NCI-H345 treated with DMSO at 0.1 percent for 48 hours (cell line): ENCODE measurements around the gene DSE.

ENCODE experiments used
- DNase-seq: peaks from one replicate; lab custom pipeline; 2025; ENCODE audit not compliant: unreplicated experiment; lab: John Stamatoyannopoulos, UW

Gene DSE

DNA sequence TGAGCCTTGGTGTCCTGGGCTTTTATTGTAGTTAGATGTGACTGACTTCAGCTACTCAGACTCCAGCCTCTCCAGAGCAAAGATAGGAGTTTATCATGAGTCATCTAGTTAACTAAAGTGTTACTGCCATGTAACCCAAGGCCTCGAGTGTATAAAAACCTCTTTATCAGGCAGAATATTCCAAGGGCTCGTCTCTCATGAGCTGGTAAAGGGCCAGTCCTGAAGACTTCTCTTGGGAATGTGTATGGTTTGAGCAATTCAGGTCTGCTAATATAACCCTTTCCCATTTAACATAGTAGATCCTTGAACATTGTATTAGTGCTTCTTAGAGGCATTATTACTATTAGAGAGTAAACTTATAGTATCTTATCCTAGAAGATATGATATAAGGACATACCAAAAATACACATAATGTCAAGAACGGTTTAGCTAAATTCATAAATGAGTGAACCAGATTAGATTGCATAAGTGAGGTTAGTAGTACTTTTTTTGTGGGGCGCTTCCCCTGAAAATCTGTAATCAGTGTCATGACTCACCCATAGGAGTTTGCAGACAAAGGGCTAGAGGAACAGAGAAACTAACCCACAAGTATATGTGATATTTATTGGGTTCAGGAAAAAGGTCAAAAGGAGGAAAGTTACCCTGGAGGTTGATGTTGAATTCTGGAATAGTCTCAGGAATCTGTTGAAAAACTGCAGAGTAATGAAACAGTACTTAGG lies 16.0 kb downstream of the DSE start:
- DNase-seq: no peak

DNA sequence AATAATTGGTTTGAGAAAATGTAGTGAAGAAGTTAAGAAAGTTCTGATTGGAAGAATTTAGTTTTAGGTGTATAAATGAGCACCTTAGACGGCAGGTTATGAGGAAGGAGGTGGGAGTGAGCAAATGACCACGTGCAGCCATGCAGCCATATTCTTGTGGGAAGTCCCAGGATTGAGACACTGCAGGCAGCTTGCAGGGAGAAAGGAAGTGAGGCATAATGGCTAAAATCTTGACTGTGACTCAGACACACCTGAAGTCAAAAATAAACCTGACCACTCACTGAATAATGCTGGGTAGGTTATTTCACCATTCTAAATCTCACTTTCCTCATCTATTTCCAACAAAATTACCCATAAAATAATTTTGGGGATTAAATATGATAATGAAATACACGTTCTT lies 16.6 kb downstream of the DSE start:
- DNase-seq: no peak

- no peak for DNase-seq
These were observed 18.2 kb downstream of the DSE start for GRCh38 chr6:116388924-116389323.

GRCh38 chr6:116389357-116389756 lies 18.6 kb downstream of the DSE start:
- no peak for DNase-seq

GRCh38 chr6:116390581-116390980 lies 19.8 kb downstream of the DSE start:
- DNase-seq: no peak

DNA sequence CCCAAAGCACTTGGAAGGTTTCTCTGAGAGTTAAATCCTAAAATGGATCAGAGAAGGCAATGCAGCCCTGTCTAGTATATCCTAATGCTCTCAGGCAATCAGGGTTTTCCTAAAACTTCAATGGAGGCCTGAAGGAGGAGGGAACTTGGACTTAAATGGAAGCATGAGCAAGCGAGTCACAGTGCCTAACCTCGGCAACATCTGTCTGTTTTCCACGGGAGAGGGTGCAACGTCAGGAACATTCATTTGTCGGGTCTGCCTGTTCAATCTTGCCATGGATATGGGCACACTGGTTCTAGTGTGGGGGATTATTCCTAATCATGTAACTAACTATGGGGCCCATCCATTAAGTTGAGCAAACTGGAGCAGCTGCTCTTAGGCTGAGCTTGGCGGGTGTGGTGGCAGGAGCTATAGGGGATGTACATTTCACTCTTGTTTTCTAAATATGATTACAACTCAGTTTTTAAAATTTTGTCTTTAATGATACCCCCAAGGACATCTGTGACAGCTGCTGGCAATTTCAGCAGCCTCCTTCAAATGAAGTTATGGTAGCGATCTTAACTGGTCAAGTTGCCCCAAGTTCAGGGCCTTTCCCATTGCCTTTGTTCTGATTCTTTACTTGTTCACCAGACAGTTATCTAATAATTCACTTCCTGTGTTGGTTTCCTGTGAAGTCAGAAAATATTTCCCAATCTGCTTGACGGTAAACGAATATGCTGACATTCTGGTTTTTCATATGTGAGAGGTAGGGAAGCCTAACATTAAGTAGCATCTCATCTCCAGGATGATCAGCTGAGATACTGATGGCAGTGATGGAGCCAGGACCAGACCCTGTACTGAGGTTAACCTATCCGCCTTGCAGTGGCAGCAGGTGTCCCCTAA lies 21.6 kb downstream of the DSE start:
- no peak for DNase-seq

DNA sequence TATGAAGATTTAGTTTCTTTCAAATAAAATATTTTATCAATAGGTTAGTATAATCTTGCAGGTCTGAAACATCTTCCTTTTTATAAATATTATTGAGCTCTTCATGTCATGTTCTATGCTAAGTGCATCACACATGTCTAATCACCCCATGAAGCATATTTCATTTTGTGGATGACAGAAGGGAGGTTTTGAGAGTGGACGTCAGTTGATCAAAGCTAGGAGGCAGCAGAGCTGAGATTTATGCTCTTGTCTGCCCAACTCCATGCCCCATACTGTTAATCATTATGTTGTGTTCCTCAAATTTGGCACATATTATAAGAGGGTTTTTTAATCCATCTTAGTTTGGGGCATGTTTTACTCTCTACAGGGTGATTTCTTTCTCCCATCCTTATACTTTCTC lies 22.7 kb downstream of the DSE start:
- no peak for DNase-seq

DNA sequence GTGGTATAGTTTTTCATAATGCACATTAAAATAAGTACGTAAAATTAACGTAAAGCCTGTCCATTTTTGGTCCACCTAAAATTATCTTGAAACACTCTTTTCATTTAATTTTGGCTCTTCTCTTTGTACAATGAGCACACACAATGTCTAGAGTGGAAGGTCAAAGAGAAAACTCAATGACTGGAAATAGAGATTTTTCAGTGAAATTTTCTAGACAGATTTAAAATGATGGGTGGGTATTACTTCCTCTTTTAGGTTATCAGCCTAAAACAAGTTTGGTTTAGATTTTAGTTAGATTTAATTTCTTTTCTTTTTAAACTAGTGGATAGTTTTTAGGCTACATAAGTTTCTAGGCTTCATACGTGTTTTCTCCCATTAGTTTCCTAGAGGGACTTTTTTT lies 24.9 kb downstream of the DSE start:
- DNase-seq: no peak

- DNase-seq: no peak
These were observed 25.7 kb downstream of the DSE start for GRCh38 chr6:116396441-116396840.

DNA sequence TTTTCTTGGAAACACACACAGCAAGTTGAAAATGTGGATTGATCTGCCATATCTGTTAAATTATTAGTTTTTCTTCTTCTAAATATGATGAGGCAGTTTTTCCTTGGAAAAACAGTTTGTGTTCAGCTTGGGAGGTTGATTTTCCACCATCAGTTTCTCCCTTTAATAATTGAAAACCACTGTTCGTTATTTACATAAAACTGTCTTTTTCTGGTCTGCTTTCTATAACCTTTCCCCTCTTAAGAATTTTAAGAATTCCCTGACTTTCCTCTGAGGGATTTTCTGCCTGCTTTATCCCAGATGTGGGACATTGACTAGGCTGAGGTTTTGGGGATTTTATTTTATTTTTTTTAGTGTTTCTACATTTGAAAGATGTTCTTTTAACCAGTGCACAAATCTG lies 27.2 kb downstream of the DSE start:
- no peak for DNase-seq

DNA sequence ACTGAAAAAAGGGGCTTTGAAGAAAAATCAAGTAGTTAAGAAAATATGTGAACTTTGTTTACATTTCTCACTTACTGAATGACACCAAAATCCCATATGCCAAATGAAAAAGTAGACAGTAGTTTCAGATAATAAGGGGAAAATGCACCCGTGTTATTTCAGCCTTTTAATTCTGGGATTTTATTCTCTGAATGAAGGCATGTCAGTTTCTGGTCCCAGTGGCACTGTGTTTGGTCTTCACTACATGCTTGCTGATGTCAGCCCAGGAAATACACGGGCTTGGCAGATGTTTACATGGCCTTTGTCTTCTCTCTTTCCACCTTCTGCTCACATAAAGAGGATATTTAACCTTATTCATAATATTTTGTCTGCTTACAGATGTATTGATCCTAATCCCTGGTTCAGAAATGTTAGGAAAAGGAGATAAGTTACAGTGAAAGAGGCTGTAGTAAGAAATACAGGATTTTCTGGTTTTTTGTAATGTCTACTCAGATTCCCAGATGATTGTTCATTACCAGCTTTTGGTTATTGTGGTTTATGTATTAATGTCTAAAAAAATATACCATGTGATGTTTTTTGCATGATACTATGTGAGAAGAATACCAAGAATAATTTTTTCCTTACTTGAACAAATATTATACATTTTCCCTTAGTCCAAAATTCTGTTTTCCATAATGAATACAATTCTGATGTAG lies 27.7 kb downstream of the DSE start:
- no peak for DNase-seq

DNA sequence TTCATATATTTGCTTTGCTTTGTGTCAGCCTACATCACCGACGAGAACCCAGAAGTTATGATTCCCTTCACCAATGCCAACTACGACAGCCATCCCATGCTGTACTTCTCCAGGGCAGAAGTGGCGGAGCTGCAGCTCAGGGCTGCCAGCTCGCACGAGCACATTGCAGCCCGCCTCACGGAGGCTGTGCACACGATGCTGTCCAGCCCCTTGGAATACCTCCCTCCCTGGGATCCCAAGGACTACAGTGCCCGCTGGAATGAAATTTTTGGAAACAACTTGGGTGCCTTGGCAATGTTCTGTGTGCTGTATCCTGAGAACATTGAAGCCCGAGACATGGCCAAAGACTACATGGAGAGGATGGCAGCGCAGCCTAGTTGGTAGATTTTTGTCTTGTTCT lies 28.5 kb downstream of the DSE start:
- no peak for DNase-seq

- DNase-seq: no peak
These were observed 29.6 kb downstream of the DSE start for GRCh38 chr6:116400328-116400727.

DNA sequence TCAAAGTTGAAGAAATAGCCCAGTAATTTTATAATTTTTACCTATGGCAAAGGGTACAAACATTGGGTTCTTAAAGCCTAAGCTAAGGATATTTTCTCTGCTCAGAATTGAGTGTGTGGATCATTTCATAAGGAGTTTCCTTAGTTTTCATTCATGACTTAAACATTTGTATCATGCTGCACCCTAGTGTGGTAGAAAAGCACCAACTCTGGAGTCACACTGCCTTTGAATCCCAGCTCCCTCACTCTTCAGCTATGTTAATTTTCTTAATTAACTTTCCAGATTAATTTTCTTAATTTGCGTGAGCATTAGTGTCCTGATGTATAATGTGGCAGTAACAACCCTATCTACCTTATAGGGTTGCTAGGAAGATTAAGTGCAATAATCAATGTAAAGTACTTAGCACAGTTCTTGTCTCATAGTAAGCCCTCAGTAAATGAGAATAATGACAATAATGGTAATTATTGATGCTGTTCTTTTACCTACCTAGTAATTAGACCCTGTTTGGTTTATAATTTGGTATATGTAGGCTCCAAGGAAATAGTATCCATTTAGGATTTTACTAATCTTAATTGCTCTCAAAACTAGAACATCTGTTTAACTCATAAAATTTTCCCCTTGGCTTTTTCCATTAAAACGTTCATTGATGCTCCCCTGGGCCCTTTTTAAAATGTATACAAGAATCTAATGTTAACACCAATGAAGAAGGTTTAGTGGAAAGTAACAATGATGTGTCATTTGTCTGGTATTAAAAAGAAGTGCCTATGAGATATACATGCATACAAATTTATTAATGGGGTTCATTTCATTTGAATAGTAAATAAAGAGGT lies 31.6 kb downstream of the DSE start:
- no peak for DNase-seq

DNA sequence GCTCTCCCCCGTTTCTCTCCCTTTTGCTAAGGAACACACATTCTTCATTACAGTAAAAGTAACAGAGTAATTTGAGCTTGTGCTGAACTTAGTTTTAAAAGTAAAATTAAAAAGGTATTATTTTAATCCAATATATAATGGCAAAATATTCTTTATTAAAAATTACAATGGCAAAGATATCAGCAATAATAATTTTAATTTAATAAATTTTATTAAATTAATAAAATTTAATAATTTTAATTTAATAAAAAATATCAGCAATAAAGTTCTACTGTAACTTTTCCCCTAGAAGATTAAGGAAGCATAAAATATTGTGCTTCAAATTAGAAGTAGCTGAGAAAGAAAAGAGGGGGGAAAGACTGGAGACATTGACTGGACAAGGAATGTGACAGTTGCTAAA lies 32.5 kb downstream of the DSE start:
- no peak for DNase-seq

DNA sequence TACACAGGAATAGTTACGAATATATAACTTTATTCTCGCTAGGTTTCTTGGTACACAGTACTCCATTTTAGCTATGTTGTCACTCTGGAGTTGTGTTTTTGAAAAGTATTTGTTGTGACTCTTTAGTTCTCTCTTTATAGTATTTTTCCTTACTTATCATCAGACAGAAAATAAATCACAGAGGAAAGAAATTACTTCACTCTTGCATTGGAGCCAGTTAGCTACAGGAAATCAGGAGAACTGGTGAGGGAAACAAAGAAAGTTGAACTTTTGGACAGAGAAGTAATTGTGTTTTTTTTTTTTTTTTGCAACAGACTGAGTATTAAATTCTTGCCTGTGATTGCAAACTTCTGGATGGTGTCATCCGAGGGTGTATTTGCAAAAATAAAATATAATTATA lies 33.9 kb downstream of the DSE start:
- no peak for DNase-seq

GRCh38 chr6:116405138-116405537 lies 34.4 kb downstream of the DSE start:
- no peak for DNase-seq

DNA sequence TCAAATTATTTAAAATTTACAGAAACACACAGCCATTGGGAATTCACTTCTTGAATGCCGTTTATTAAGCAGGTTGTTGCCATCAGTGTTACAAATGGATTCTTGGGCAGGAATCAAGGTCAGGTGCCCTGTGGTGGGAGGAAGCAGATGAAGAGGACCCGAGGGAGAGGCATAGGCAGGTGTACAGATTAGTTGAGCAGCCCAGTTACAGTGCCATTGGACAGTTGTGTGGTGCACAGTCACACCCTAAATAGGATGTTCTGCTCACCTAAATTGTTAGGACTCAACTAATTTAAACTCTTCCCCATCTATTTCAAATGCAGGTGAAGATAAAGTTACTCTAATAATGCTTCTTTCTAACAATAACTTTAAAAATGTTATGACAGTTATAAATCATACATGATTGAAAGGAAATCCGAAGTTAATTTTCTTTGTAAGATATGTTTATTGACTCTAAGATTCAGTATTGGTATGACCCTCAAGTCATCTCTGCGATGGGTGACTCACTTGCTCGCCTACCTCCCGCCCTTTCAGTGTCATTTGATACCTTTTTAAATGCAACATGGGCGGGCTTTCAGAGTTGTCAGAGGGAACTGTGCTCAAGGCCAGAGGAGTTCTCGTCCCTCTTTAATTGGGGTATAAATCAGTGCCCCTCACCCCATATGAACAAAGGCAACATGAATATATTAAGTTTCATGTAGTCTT lies 35.1 kb downstream of the DSE start:
- DNase-seq: no peak

DNA sequence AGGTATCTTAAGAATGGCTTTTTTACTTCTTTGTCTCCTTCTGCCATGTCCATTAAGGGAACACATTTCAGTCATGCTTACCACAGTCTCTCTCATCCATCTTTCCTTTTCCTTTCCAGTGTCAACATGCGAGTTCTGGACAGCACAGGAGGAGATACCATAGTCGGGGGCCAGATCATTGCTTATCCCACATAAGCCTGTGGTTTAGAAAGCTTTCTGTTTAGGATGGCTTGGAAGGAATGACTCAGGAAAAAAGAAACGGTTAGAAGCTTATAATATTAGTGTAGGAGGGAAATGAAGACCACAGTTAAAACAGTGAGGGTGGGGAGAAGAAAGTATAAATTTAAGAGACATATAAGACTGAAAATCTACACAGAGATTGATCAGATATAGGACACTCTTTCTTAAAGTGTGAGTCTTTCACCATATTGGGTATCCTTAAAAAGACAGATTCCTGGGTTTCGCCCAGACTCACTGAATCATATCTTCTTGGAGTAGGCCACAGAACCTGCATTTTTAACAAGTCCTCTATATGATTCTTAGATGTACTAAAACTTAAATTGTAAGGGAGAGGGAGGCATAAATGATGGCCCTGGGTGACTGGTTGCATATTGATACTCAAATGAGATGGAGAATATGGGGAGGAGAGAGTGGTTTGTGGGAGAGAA lies 36.1 kb downstream of the DSE start:
- no peak for DNase-seq

DNA sequence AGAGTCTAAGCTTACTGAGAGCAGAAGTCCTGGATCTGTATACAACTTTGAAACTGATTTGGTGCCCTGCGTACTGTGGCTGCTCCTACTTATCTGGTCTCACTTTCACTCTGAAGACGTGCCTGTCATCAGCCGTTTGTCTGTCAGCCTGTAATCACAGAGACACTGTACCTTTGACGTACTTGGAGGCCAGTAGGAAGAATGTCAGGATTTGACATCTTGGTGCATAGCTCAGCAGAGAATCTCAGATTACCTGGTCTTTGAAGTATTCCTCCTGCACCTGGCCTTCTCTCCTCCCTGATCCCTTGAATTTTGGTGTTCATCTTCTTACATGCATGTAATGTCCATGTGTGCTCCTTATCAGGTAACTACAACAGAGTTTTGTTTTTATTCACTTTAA lies 37.7 kb downstream of the DSE start:
- DNase-seq: no peak
